ENCODE measurements around the gene SPATA46. TPM values are rescaled to one million over a fixed set of nuclear protein-coding genes. Genes with fewer than 3 reads are reported as not detected.

Gene SPATA46
- total and polyA plus RNA-seq, 9 of the 15 experiments (the other 6 are each of a cell fraction or from before 2014, with no cell fraction given) = 0.04 to 0.11 TPM; not detected in 7

GRCh38 chr1:162372159-162373071 lies 4.2 kb downstream of the SPATA46 start:
- ATAC-seq (peak; percentile 89), FAIRE-seq (peak; percentile 96), DNase-seq (ENCODE audit: extremely low read depth in 1 of 4, low spot score in 3 of 4) (peak; percentile 85 to 91 (median 88))
- POLR2A ChIA-PET = interaction anchor here (0.6 to 1.5 kb wide), 4 partner anchors 11 to 106 kb away, joined by 3 to 6 read pairs (median 4); no protein-coding TSS in a partner anchor
- intact Hi-C loops (cut with micrococcal nuclease) (loop anchor here (2.0 to 5.0 kb wide), 2 partner anchors 14 to 315 kb away; no protein-coding TSS in a partner anchor), in situ Hi-C loops (cut with MboI) (no loop called here)
- CTCF ChIA-PET (ENCODE audit: low intra/inter-chr PET ratio) = no interaction called here
- H3K79me2 ChIP-seq (ENCODE audit: control insufficient read depth, insufficient read depth, low read length) = no peaks in the 10 kb centered on the region
- H3K4me1 ChIP-seq (replicated peaks in 1 of 2; ENCODE audit: control insufficient read depth in 2 of 2, insufficient read depth in 2 of 2, low read length in 2 of 2) = peaks cover 19 to 45% of the 10 kb centered on the region in 2 experiments
- H3K9me1 ChIP-seq (ENCODE audit: control insufficient read depth, insufficient read depth, low read length) = no peaks in the 10 kb centered on the region
- H3K4me3 ChIP-seq = no peak overlapping the region
- H3K27ac ChIP-seq (ENCODE audit: extremely low read depth, low read depth, low read length) = peak overlapping the region; percentile 40; the same call in 2 of the 3 replicates
- H3K27me3 ChIP-seq (ENCODE audit: control insufficient read depth in 2 of 2, insufficient read depth in 2 of 2, low read length in 2 of 2) = no peaks in the 10 kb centered on the region
- peak overlapping the region; percentile 14; the same call in 1 of the 2 replicates for H3K4me2 ChIP-seq (ENCODE audit: insufficient read depth, low read length)
- peak overlapping the region; percentile 71 for H2AFZ ChIP-seq (ENCODE audit: low read depth, low read length)
- no peaks in the 10 kb centered on the region for H3K9me3 ChIP-seq (replicated peaks; ENCODE audit: control insufficient read depth, insufficient read depth, low read depth, low read length)
- peak overlapping the region; percentile 33; a peak in 2 of 4 replicates for H3K9ac ChIP-seq (ENCODE audit: insufficient read depth in 1 of 2, low read depth in 2 of 2, low read length in 2 of 2)
- 14% methylated on average over 11 of the region's 13 CpGs for WGBS (ENCODE audit: insufficient coverage, low coverage, missing lambda C conversion rate)
- no peaks in the 10 kb centered on the region for H4K20me1 ChIP-seq (replicated peaks; ENCODE audit: control insufficient read depth, insufficient read depth, low read length)
- BruUV-seq (replicated peaks) = no TSS peak
- no peaks in the 10 kb centered on the region for H3K36me3 ChIP-seq (ENCODE audit: control insufficient read depth, insufficient read depth, low read length)
- TF ChIP-seq HES1 (IDR thresholded peaks at IDR 0.05; ENCODE audit: low read depth) = peak; percentile 85
- TF ChIP-seq POLR2AphosphoS5 (IDR thresholded peaks at IDR 0.05; ENCODE audit: control insufficient read depth, insufficient read depth, low read depth, low read length) = peak; percentile 98
- peak; percentile 94 for TF ChIP-seq MTA2 (IDR thresholded peaks at IDR 0.05; ENCODE audit: low read depth)
- no peak for TF ChIP-seq ZNF316 (IDR thresholded peaks at IDR 0.05)
- peak; percentile 62 for TF ChIP-seq KHSRP (IDR thresholded peaks at IDR 0.05)
- peak; percentile 91 for TF ChIP-seq ZBED1 (IDR thresholded peaks at IDR 0.05)
- TF ChIP-seq POU5F1 (IDR thresholded peaks at IDR 0.05; ENCODE audit: borderline replicate concordance, low read depth, low read length, partially characterized antibody) = no peak
- TF ChIP-seq CBX2 (IDR thresholded peaks at IDR 0.05; ENCODE audit: insufficient read depth, low read length, poor library complexity, severe bottlenecking) = no peak
- TF ChIP-seq PHF21A (IDR thresholded peaks at IDR 0.05; ENCODE audit: borderline replicate concordance, low read depth) = no peak
- no peak for TF ChIP-seq TRIM25 (IDR thresholded peaks at IDR 0.05; ENCODE audit: borderline replicate concordance)
- no peak; the same call in 1 of the 2 replicates for TF ChIP-seq CGGBP1 (CRISPR knock-in tag; IDR thresholded peaks at IDR 0.05)
- no peak for TF ChIP-seq RHOXF2B (CRISPR knock-in tag; conservative IDR thresholded peaks at IDR 0.05)
- TF ChIP-seq TGIF2 (CRISPR knock-in tag; IDR thresholded peaks at IDR 0.05) = no peak
- TF ChIP-seq E2F8 (IDR thresholded peaks at IDR 0.05; ENCODE audit: low read depth, partially characterized antibody) = no peak
- TF ChIP-seq SMARCA5 (IDR thresholded peaks at IDR 0.05) = no peak
- no peak for TF ChIP-seq CAMTA2 (CRISPR knock-in tag; conservative IDR thresholded peaks at IDR 0.05)
- no peak for TF ChIP-seq GABPA (tag; conservative IDR thresholded peaks at IDR 0.05; ENCODE audit: low read depth)
